ENCODE measurements around the gene FAP. TPM values are rescaled to one million over a fixed set of nuclear protein-coding genes. Genes with fewer than 3 reads are reported as not detected.

The FAP gene
- total and polyA plus RNA-seq, 2 donors (not counting 3 experiments of a cell fraction or from before 2014, with no cell fraction given): 1.1 TPM; not detected in 1

DNA sequence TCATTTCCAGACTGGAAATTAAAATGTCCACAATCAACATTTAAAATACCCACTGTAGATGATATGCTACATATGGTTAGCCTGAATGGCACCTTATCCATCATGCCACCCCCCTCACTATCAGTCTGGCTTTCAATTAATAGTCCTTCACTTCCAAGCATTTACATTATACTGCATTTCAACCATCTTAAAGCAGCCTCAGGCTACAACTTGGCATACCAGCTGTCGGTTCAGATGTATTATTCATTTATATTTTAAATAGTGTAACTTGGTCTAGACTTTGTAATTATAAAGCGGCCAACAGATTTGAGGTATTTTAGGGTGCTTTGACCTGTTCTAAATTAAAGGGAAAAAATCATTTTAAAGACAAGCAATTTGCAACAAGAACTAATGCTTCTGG, 93.8 kb downstream of the FAP start:
- DNase-seq (ENCODE audit: low read depth, low spot score) (no peak), FAIRE-seq (no peak)
- Histone ChIP-seq H3K27me3 (ENCODE audit: control insufficient read depth in 2 of 2, insufficient read depth in 2 of 2, low read length in 2 of 2) (peaks cover 4 to 20% of the 10 kb centered on the region in 2 experiments), H3K79me2 (ENCODE audit: control insufficient read depth, insufficient read depth, low read length) (no peaks in the 10 kb centered on the region), H3K36me3 (ENCODE audit: control insufficient read depth in 2 of 2, extremely low read depth in 1 of 2, insufficient read depth in 2 of 2, low read length in 2 of 2) (no peaks in the 10 kb centered on the region), H3K4me3 (replicated peaks in 1 of 3; ENCODE audit: insufficient read depth in 1 of 3, low read depth in 1 of 3, low read length in 3 of 3) (no peak overlapping the region), H3K4me2 (ENCODE audit: insufficient read depth, low read length) (no peak overlapping the region), H3K9me3 (replicated peaks; ENCODE audit: control insufficient read depth, insufficient read depth, low read length) (no peaks in the 10 kb centered on the region), H2AFZ (ENCODE audit: low read depth, low read length) (no peak overlapping the region), H3K9ac (replicated peaks; ENCODE audit: extremely low read depth, insufficient read depth, low read length) (no peak overlapping the region), H3K9me1 (replicated peaks; ENCODE audit: control insufficient read depth, extremely low read depth, insufficient read depth, low read length) (no peaks in the 10 kb centered on the region), H3K4me1 (ENCODE audit: control insufficient read depth, extremely low read depth, insufficient read depth, low read length) (no peaks in the 10 kb centered on the region), H4K20me1 (replicated peaks; ENCODE audit: control insufficient read depth, extremely low read depth, insufficient read depth, low read length) (no peaks in the 10 kb centered on the region), H3K27ac (ENCODE audit: insufficient read depth, low read depth, low read length) (no peak overlapping the region)
- ChIA-PET POLR2A (no interaction called here), CTCF (interaction anchor here (1.4 to 4.3 kb wide), 4 partner anchors 10 to 149 kb away, joined by 3 to 42 read pairs (median 8); no protein-coding TSS in a partner anchor)
- no TSS peak for BruUV-seq (replicated peaks)
- TF ChIP-seq FOS (IDR thresholded peaks at IDR 0.05; ENCODE audit: borderline replicate concordance, insufficient read depth, low read length) (no peak), POLR2A (IDR thresholded peaks at IDR 0.05; ENCODE audit: low read depth, low read length) (no peak), MYC (IDR thresholded peaks at IDR 0.05; ENCODE audit: low read depth, low read length) (no peak)
- TF ChIP-seq, protein P1, sequence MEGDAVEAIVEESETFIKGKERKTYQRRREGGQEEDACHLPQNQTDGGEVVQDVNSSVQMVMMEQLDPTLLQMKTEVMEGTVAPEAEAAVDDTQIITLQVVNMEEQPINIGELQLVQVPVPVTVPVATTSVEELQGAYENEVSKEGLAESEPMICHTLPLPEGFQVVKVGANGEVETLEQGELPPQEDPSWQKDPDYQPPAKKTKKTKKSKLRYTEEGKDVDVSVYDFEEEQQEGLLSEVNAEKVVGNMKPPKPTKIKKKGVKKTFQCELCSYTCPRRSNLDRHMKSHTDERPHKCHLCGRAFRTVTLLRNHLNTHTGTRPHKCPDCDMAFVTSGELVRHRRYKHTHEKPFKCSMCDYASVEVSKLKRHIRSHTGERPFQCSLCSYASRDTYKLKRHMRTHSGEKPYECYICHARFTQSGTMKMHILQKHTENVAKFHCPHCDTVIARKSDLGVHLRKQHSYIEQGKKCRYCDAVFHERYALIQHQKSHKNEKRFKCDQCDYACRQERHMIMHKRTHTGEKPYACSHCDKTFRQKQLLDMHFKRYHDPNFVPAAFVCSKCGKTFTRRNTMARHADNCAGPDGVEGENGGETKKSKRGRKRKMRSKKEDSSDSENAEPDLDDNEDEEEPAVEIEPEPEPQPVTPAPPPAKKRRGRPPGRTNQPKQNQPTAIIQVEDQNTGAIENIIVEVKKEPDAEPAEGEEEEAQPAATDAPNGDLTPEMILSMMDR (IDR thresholded peaks at IDR 0.05; ENCODE audit: extremely low read depth in 1 of 2, insufficient read depth in 1 of 2, low read depth in 1 of 2, low read length in 2 of 2): no peak
- TF ChIP-seq, protein P2, sequence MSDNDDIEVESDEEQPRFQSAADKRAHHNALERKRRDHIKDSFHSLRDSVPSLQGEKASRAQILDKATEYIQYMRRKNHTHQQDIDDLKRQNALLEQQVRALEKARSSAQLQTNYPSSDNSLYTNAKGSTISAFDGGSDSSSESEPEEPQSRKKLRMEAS (IDR thresholded peaks at IDR 0.05; ENCODE audit: insufficient read depth, insufficient read length): no peak
- dilution Hi-C loops (cut with MboI; ENCODE audit: extremely low pct_ligation_motif_present, low sequenced_read_pairs) (no loop called here), intact Hi-C loops (cut with micrococcal nuclease) (no loop called here)

DNA sequence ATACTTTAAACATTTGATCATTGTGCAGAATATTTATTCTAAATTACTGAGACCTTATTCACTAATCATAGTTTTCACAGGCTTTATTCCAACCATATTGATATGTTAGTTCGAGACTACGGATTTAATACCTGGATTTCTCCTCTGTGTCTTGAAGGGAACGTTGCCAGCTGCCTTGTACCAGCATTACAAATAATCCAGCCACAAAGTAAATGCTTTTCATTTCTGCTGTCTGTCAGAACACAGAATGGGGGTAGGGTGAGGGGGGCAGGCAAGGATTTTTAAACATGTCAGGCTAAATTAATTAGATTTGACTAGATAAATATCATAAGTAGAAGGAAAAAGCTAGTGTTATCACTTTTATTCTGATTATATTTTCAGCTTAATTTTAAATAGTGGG, 94.3 kb downstream of the FAP start:
- Histone ChIP-seq H3K27ac (ENCODE audit: insufficient read depth, low read depth, low read length) (no peak overlapping the region), H3K79me2 (ENCODE audit: control insufficient read depth, insufficient read depth, low read length) (no peaks in the 10 kb centered on the region), H3K9ac (replicated peaks; ENCODE audit: extremely low read depth, insufficient read depth, low read length) (no peak overlapping the region), H3K4me2 (ENCODE audit: insufficient read depth, low read length) (no peak overlapping the region), H3K9me1 (replicated peaks; ENCODE audit: control insufficient read depth, extremely low read depth, insufficient read depth, low read length) (no peaks in the 10 kb centered on the region), H4K20me1 (replicated peaks; ENCODE audit: control insufficient read depth, extremely low read depth, insufficient read depth, low read length) (no peaks in the 10 kb centered on the region), H3K9me3 (replicated peaks; ENCODE audit: control insufficient read depth, insufficient read depth, low read length) (no peaks in the 10 kb centered on the region), H2AFZ (ENCODE audit: low read depth, low read length) (no peak overlapping the region), H3K4me3 (replicated peaks in 1 of 3; ENCODE audit: insufficient read depth in 1 of 3, low read depth in 1 of 3, low read length in 3 of 3) (no peak overlapping the region), H3K4me1 (ENCODE audit: control insufficient read depth, extremely low read depth, insufficient read depth, low read length) (no peaks in the 10 kb centered on the region), H3K27me3 (ENCODE audit: control insufficient read depth in 2 of 2, insufficient read depth in 2 of 2, low read length in 2 of 2) (peaks cover 4 to 20% of the 10 kb centered on the region in 2 experiments), H3K36me3 (ENCODE audit: control insufficient read depth in 2 of 2, extremely low read depth in 1 of 2, insufficient read depth in 2 of 2, low read length in 2 of 2) (no peaks in the 10 kb centered on the region)
- intact Hi-C loops (cut with micrococcal nuclease) (no loop called here), dilution Hi-C loops (cut with MboI; ENCODE audit: extremely low pct_ligation_motif_present, low sequenced_read_pairs) (no loop called here)
- FAIRE-seq (no peak), DNase-seq (ENCODE audit: low read depth, low spot score) (no peak)
- TF ChIP-seq POLR2A (IDR thresholded peaks at IDR 0.05; ENCODE audit: low read depth, low read length): no peak
- no peak for TF ChIP-seq GATA2 (IDR thresholded peaks at IDR 0.05; ENCODE audit: insufficient read depth, insufficient read length, low read depth, low read length)
- no peak for TF ChIP-seq MYC (IDR thresholded peaks at IDR 0.05; ENCODE audit: low read depth, low read length)
- TF ChIP-seq, protein P2 (IDR thresholded peaks at IDR 0.05; ENCODE audit: insufficient read depth, insufficient read length): no peak
- TF ChIP-seq JUN (IDR thresholded peaks at IDR 0.05; ENCODE audit: borderline replicate concordance, insufficient read depth, insufficient read length, low read depth): no peak
- TF ChIP-seq POLR2AphosphoS5 (IDR thresholded peaks at IDR 0.05; ENCODE audit: insufficient read depth, low read depth, low read length): no peak
- TF ChIP-seq, protein P1 (IDR thresholded peaks at IDR 0.05; ENCODE audit: extremely low read depth in 1 of 2, insufficient read depth in 1 of 2, low read depth in 1 of 2, low read length in 2 of 2): no peak
- TF ChIP-seq EZH2 (IDR thresholded peaks at IDR 0.05; ENCODE audit: borderline replicate concordance, low read depth, low read length, severe bottlenecking): no peak
- no peak for TF ChIP-seq FOS (IDR thresholded peaks at IDR 0.05; ENCODE audit: borderline replicate concordance, insufficient read depth, low read length)
- POLR2A ChIA-PET: no interaction called here
- CTCF ChIA-PET: interaction anchor here (0.8 to 4.3 kb wide), 5 partner anchors 11 to 150 kb away, joined by 3 to 42 read pairs (median 6); no protein-coding TSS in a partner anchor
- no TSS peak for BruUV-seq (replicated peaks)
